ENCODE measurements around the gene ZNF814.

DNA sequence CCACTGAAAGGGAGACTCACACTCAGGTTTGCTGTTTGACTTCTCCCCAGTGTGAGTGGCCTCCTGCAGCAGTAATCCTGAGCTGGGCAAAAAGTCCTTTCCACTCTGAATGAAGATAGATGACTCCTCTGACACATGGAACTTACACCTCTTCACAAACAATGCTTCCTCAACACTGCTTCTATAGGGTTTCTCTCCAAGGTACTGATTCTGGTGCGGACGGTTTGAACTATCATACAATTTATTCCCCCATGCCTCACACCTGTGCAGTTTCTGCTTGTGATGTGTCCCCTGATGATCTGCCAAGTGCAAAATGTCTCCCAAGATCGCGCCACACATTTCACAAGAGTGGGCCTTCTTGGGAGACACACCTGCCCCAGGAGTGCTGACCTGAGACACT, 38.8 kb upstream of the ZNF814 start:
- TF ChIP-seq, protein P1, sequence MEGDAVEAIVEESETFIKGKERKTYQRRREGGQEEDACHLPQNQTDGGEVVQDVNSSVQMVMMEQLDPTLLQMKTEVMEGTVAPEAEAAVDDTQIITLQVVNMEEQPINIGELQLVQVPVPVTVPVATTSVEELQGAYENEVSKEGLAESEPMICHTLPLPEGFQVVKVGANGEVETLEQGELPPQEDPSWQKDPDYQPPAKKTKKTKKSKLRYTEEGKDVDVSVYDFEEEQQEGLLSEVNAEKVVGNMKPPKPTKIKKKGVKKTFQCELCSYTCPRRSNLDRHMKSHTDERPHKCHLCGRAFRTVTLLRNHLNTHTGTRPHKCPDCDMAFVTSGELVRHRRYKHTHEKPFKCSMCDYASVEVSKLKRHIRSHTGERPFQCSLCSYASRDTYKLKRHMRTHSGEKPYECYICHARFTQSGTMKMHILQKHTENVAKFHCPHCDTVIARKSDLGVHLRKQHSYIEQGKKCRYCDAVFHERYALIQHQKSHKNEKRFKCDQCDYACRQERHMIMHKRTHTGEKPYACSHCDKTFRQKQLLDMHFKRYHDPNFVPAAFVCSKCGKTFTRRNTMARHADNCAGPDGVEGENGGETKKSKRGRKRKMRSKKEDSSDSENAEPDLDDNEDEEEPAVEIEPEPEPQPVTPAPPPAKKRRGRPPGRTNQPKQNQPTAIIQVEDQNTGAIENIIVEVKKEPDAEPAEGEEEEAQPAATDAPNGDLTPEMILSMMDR (IDR thresholded peaks at IDR 0.05), result no peak
- no peak for TF ChIP-seq TCF7L2 (IDR thresholded peaks at IDR 0.05; ENCODE audit: low read depth, low read length)
- TF ChIP-seq, protein P2, sequence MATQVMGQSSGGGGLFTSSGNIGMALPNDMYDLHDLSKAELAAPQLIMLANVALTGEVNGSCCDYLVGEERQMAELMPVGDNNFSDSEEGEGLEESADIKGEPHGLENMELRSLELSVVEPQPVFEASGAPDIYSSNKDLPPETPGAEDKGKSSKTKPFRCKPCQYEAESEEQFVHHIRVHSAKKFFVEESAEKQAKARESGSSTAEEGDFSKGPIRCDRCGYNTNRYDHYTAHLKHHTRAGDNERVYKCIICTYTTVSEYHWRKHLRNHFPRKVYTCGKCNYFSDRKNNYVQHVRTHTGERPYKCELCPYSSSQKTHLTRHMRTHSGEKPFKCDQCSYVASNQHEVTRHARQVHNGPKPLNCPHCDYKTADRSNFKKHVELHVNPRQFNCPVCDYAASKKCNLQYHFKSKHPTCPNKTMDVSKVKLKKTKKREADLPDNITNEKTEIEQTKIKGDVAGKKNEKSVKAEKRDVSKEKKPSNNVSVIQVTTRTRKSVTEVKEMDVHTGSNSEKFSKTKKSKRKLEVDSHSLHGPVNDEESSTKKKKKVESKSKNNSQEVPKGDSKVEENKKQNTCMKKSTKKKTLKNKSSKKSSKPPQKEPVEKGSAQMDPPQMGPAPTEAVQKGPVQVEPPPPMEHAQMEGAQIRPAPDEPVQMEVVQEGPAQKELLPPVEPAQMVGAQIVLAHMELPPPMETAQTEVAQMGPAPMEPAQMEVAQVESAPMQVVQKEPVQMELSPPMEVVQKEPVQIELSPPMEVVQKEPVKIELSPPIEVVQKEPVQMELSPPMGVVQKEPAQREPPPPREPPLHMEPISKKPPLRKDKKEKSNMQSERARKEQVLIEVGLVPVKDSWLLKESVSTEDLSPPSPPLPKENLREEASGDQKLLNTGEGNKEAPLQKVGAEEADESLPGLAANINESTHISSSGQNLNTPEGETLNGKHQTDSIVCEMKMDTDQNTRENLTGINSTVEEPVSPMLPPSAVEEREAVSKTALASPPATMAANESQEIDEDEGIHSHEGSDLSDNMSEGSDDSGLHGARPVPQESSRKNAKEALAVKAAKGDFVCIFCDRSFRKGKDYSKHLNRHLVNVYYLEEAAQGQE (IDR thresholded peaks at IDR 0.05; ENCODE audit: insufficient read depth in 1 of 2, low read depth in 2 of 2, low read length in 1 of 2), result peak in 1 of 2 experiments; percentile 59; a peak in 1 of 4 replicates
- TF ChIP-seq POLR2AphosphoS5 (IDR thresholded peaks at IDR 0.05; ENCODE audit: low read depth, low read length), result no peak
